GM19239 (cell line): ENCODE results near the gene CCND2.

ENCODE experiments used
- DNase-seq: peaks from one replicate; pipeline ENCODE4 v3.0.0; 2011; ENCODE audit warnings: low spot score; ENCODE audit not compliant: insufficient read length
- FAIRE-seq: peaks from 2 replicates; lab custom pipeline; 2011; peaks lifted over from hg19 to GRCh38; lab: Jason Lieb, UNC

CCND2 gene

GRCh38 chr12:4275016-4275869, 1.7 kb downstream of the CCND2 start:
- DNase-seq (no peak), FAIRE-seq (no peak)

- peak; percentile 18 for FAIRE-seq
- no peak for DNase-seq
Measured at GRCh38 chr12:4275870-4276301, 2.3 kb downstream of the CCND2 start.

GRCh38 chr12:4276524-4277204, 3.1 kb downstream of the CCND2 start:
- FAIRE-seq (peak; percentile 98), DNase-seq (peak; percentile 79)

DNA sequence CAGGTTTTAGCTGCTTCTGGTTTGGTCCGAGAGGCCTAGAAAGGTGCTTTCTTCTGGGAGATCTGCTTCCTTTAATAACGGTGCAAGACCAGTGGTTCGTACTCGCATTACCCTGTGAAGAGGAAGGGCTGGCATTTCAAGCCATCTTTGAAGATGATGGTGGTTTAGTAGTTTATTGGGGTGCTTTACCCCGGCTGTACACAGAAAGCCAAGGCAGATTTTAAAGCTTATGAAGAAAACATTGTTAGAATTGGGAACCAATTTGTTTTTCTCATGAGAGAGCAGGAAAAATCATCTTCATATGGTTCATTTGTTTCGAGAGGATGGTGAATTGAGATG, 3.6 kb downstream of the CCND2 start:
- FAIRE-seq (no peak), DNase-seq (no peak)

DNA sequence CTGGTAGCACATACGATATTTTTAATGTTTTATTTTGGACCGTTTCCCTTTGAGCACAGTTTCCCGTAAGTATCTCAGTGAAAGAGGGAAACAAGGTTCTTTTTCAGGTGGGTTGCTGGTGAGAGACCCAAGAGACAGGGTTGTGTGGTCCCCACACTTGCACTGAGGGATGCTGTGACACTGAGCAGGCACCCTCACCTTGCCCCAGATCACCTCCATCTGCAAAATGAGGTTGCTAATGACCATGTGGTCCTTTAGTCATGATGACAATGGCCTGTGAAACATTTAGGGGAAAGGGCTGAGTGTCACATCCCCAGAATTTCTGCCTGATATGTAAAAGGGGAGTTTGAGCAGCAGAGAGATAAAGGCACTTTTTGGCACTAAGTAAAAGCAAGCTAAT, 4.3 kb downstream of the CCND2 start:
- FAIRE-seq (peak; percentile 49), DNase-seq (no peak)

- DNase-seq (no peak), FAIRE-seq (no peak)
Measured at GRCh38 chr12:4278329-4279197, 5.0 kb downstream of the CCND2 start.

DNA sequence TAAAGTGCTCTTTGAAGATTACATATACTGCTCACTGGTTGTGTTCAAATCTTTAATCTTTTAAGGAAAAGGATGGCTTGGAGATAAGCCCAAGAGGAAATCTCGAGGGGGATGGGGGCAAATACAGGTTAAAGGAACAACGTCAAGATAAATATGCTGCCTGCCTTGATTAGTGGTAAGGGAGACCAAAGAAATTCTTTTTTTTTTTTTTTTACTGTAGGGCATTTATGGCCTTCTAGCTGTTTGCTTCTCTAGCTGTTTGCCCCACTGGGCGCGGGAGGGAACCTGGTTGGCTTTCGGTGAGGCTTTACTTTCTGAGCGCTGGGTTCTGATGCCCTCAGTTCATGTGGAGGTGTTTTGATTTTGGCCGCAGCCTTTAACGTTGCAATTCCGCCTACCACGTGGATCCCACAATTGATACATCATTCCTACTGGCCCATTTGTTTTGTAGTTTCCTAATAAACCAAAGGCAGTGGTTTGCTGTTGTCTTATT, 5.7 kb downstream of the CCND2 start:
- no peak for DNase-seq
- FAIRE-seq: peak; percentile 11

DNA sequence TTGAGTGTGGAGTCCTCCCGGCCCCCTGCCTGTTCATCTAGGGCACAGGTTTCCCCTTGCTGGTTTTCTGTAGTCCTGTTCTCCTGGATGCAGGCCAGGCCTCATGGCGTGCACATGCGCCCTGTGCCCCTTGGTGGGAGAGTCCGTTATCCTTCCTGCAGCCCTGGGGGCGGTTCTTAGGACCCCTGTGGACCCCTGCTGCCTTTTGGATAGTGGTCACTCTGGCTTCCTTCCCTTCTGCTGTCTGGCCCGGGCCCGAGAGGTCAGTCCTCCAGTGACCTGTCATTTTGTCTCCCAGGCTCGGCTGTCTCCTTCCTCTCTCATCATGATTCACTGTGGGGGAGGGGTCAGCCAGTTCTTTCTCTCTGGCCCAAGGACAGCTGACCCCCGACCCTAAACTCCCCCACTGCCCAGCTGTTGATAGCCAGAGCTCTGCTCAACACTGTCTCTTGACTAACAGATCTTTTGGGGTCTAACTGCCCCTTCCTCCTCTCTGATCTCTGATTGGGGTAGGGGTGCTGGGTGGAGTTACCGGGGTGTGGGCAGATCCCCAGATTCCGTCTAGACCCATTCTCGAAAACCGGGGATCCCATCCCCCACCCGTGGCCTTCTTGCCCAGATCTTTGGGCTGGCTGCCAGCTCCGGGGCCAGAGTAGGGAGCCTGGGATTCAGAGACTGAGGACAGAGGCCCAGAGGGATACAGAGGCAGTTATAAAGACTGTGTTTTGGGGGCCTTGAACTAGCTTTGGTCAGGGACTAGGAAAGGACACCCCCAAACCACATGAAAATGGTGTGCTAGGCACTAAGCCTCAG, 7.0 kb downstream of the CCND2 start:
- no peak for FAIRE-seq
- DNase-seq: no peak

DNA sequence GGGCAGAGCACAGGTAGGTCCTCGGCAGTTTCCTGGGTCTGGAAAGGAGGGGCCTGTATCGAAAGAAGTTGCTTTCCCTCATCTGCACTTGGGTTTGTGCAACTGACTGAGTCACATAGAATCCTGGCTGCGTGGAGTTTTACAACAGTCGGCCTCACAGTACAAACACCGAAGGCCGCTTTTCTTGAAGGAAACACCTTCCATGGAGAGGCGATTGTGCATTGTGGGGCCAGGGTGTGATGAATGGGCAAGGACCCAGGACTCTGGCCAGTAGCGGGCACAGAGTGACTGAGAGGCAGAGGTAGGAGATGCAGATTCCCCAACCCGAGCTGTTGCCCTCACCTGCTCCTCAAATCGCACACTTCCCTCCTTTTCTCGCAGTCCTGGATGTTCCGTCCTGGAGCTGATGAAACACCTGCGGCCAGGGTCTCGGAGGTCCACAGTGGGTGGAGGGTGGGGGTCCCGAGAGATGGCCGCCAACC, 7.7 kb downstream of the CCND2 start:
- DNase-seq (no peak), FAIRE-seq (no peak)

DNA sequence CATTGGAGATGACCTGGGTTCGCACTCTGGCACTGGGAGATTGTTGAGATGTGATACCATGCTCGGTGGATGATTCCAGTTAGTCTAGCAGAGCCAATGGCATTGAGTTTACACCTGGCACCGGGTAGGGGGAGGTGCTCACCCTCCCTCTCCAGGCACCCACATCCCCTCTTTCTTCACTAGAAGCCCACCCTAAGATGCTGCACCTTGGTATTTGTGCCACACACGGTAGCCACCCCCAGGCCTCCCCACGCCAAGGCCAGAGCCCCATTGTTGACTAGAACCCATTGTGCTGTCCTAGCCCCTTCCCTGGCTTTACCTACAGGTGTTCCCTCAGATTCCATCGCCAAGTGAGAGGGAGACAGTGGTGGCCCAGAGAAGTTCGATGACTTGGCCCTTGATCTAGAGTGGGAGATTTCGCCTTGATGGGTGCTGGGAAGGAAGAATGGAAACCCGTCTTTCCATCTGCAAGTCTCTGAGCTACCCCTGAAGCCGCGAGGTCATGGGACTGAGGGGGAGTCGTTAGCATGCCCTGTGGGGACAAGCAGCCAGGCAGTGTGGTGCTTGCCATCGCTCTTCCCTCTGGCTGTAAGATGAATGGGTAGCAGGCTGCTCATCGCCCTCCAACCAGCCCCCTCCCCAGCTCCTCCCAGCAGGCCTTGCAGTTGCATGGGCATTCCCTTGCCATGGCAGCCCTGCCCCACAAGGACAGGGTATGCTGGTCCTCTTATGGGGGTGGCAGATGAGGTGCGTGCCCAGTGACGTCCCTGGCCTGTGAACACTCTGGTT, 8.7 kb downstream of the CCND2 start:
- no peak for FAIRE-seq

DNA sequence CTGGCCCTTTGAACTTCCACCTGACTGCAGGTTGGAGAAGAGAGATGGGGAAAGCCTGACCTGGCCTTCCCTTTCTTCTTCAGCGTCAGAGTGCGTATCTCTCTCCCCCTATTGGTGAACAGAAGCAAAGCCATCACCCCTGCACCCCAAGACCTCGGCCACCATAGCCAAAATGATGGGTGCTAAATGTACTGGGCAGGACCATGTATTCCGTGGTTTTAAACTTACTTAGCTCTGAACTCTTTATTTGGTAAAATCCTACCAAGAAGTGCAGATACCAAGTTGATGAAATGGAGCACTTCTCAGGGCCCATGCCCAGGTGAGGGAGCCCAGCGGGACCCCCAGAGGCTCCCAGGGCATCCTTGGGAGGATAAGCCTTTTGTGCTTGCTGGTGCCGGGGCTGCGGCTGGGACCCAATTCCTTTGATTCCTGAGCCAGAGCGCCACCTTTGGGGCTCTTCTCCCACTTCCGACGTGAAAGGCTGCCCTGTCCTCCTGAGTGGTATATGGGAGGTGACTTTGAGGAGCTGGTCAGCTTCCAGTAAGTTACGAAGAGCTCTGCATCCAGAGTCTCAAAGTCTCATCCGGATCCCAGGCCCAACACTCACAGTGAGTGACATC, 9.4 kb downstream of the CCND2 start:
- DNase-seq: no peak
- FAIRE-seq: no peak

More for the DNA sequence above, 8.7 kb downstream of the CCND2 start:
- DNase-seq: no peak

- FAIRE-seq (no peak), DNase-seq (no peak)
Measured at GRCh38 chr12:4283512-4284255, 10.1 kb downstream of the CCND2 start.

DNA sequence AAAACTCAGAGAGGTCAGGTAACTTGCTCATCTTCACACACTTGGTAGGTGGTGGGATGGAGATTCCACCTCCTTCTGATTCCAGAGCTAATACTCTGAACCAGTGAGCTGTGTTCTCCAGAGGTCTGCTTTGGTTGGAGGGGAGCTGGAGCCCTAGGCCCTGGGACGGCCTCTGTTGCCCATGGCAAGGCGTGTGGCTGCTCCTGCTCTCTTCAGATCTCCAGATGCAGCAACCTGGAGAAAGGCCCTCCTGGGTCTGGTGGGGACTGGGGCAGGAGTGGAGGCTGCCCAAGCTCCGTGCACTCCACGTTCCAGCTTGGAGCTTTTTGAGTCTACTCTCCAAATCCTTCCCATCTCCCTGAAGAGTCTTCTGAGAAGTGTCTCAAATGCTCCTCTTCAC, 10.7 kb downstream of the CCND2 start:
- no peak for DNase-seq

GRCh38 chr12:4285070-4285469, 11.5 kb downstream of the CCND2 start:
- no peak for FAIRE-seq

More for the DNA sequence above, 10.7 kb downstream of the CCND2 start:
- no peak for FAIRE-seq

DNA sequence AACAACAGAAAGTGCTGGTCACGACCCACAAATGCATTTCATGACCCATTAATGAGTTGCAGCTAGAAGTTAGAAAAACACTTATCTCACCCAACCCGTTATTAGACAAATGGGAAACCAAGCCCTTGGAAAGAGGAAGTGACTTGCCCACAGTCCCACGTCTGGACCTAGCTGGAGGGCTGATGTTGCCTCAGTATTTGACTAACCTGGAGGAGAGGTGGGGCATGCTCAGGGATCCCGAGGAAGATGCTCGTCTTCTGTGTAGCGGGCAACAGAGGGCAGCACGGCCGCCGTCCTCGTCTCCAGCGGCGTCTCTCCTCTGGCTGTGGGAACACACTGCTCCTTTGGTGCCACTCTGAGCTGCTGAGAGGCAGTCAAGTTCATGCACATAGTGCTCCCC, 12.7 kb downstream of the CCND2 start:
- DNase-seq: no peak
- no peak for FAIRE-seq

More at GRCh38 chr12:4285070-4285469, 11.5 kb downstream of the CCND2 start:
- DNase-seq: no peak

- DNase-seq: no peak
- FAIRE-seq: no peak
Measured at GRCh38 chr12:4286771-4287317, 13.3 kb downstream of the CCND2 start.
